Measurements from ENCODE around the gene PTGER3. TPM values are rescaled to one million over a fixed set of nuclear protein-coding genes. Genes with fewer than 3 reads are reported as not detected.

Gene PTGER3
- total RNA-seq, 1 experiment from 2014 or later = not detected

- H3K4me3 ChIP-seq (ENCODE audit: low read depth, low read length) = peak overlapping the region; percentile 27
- H3K4me1 ChIP-seq = no peaks in the 10 kb centered on the region
- H3K9me3 ChIP-seq = no peaks in the 10 kb centered on the region
- Mint-ChIP-seq H3K4me1 (ENCODE audit: low read depth, unreplicated experiment) (no peaks in the 10 kb centered on the region), H3K36me3 (ENCODE audit: insufficient read depth, unreplicated experiment) (peaks cover 7% of the 10 kb centered on the region), H3K9me3 (ENCODE audit: unreplicated experiment) (no peaks in the 10 kb centered on the region), H3K27me3 (ENCODE audit: insufficient read depth, unreplicated experiment) (no peaks in the 10 kb centered on the region), H3K27ac (ENCODE audit: unreplicated experiment) (peak overlapping the region; percentile 99), H3K4me3 (ENCODE audit: unreplicated experiment) (peak overlapping the region; percentile 75)
- no peaks in the 10 kb centered on the region for H3K36me3 ChIP-seq (ENCODE audit: control insufficient read depth, insufficient read depth, low read length)
- no peak for TF ChIP-seq CTCF (IDR thresholded peaks at IDR 0.05; ENCODE audit: insufficient read depth in 1 of 2, low read depth in 1 of 2, low read length in 1 of 2, severe bottlenecking in 1 of 2, unreplicated experiment in 1 of 2)
- DNase-seq = peak; percentile 2 to 31
- POLR2A ChIA-PET = no interaction called here
- intact Hi-C loops (cut with micrococcal nuclease; ENCODE audit: unreplicated experiment) = no loop called here
- H3K27me3 ChIP-seq (replicated peaks; ENCODE audit: control insufficient read depth, insufficient read depth, low read length) = no peaks in the 10 kb centered on the region
- BruUV-seq (replicated peaks) = TSS peak; percentile 94
- CTCF ChIA-PET = no interaction called here
These were observed 34.1 kb upstream of the PTGER3 start for GRCh38 chr1:71081697-71082080.

DNA sequence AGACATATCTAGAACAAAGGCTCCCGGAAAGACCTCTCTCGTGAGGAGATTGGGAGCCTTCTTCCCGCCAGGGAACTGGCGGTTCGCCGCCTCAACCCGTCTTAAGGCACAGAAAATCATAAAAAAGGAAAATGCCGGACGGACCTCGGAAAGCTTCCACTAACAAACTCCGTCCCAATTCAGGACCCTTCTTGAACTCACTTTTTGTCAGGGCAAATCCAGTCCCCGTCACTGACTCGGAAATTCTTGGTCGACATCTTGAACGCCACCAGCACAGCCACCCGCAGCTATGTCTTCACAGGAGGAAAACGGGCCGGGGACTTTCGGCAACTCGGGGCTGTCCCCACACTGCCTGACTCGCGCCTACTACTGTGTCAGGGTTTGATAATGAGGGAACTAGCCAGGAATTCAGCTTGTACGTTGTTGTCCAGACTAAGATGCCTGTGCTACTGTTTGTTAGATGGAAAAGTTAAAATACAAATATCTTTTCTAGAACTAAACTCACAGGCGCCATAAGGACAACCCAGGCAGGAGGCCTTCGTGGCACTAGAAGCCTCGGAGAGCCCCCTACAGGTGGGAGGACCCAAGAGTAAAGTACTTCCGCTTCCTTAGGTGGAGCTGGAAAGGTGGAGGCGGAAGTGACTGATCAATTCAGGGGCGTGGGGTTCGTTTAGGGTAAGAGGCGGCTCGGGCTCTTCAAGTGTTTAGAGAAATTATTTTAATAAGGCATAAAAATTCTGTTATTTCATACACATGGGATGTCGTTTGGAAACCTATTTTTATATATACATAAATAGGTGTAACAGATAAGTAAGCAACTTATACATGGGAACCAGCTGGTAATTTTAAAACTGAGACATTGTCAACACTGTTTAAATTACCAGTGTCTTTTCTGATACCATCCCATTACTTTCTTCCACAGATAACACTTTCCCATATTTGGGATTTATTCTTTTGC, 33.4 kb upstream of the PTGER3 start, which contains the start of gene ZRANB2:
Gene ZRANB2, minus strand, starts transcription at position 297 of the 958 bp plus-strand sequence. Its CDS starts 40 bp downstream, at position 257.
- POLR2A ChIA-PET = interaction anchor here (1.2 kb wide), 1 partner anchor 670 kb away, joined by 3 read pairs; the partner anchor contains the start of gene CTH
- Histone ChIP-seq H3K4me3 (ENCODE audit: low read depth, low read length) (peak within 1 kb of the TSS; percentile 65), H3K36me3 (ENCODE audit: control insufficient read depth, insufficient read depth, low read length) (no peaks in the 10 kb centered on the region), H3K4me1 (no peaks in the 10 kb centered on the region), H3K9me3 (no peaks in the 10 kb centered on the region), H3K27me3 (replicated peaks; ENCODE audit: control insufficient read depth, insufficient read depth, low read length) (no peaks in the 10 kb centered on the region)
- peak in 1 of 2 experiments; percentile 60 for TF ChIP-seq CTCF (IDR thresholded peaks at IDR 0.05; ENCODE audit: insufficient read depth in 1 of 2, low read depth in 1 of 2, low read length in 1 of 2, severe bottlenecking in 1 of 2, unreplicated experiment in 1 of 2)
- H3K27me3 Mint-ChIP-seq (ENCODE audit: insufficient read depth, unreplicated experiment) = no peaks in the 10 kb centered on the region
- H3K36me3 Mint-ChIP-seq (ENCODE audit: insufficient read depth, unreplicated experiment) = peaks cover 11% of the 10 kb centered on the region
- intact Hi-C loops (cut with micrococcal nuclease; ENCODE audit: unreplicated experiment) = no loop called here
- DNase-seq = peak; percentile 87 to 92
- H3K27ac Mint-ChIP-seq (ENCODE audit: unreplicated experiment) = peak within 1 kb of the TSS; percentile 99
- no peaks in the 10 kb centered on the region for H3K4me1 Mint-ChIP-seq (ENCODE audit: low read depth, unreplicated experiment)
- CTCF ChIA-PET = interaction anchor here (0.6 kb wide), 1 partner anchor 463 kb away, joined by 4 read pairs; no protein-coding TSS in a partner anchor
- no TSS peak for BruUV-seq (replicated peaks)
- peak within 1 kb of the TSS; percentile 75 for H3K4me3 Mint-ChIP-seq (ENCODE audit: unreplicated experiment)
- H3K9me3 Mint-ChIP-seq (ENCODE audit: unreplicated experiment) = no peaks in the 10 kb centered on the region

GRCh38 chr1:71080230-71080738, 32.7 kb upstream of the PTGER3 start:
- TSS peak; percentile 57 for BruUV-seq (replicated peaks)
- Mint-ChIP-seq H3K4me1 (ENCODE audit: low read depth, unreplicated experiment) (no peaks in the 10 kb centered on the region), H3K27ac (ENCODE audit: unreplicated experiment) (peak overlapping the region; percentile 99), H3K9me3 (ENCODE audit: unreplicated experiment) (no peaks in the 10 kb centered on the region), H3K4me3 (ENCODE audit: unreplicated experiment) (peak overlapping the region; percentile 75), H3K27me3 (ENCODE audit: insufficient read depth, unreplicated experiment) (no peaks in the 10 kb centered on the region), H3K36me3 (ENCODE audit: insufficient read depth, unreplicated experiment) (peaks cover 19% of the 10 kb centered on the region)
- DNase-seq = no peak
- ChIA-PET CTCF (interaction anchor here (0.6 kb wide), 1 partner anchor 462 kb away, joined by 4 read pairs; no protein-coding TSS in a partner anchor), POLR2A (interaction anchor here (1.2 kb wide), 1 partner anchor 670 kb away, joined by 3 read pairs; the partner anchor contains the start of gene CTH)
- Histone ChIP-seq H3K4me1 (no peaks in the 10 kb centered on the region), H3K4me3 (ENCODE audit: low read depth, low read length) (peak overlapping the region; percentile 65), H3K27me3 (replicated peaks; ENCODE audit: control insufficient read depth, insufficient read depth, low read length) (no peaks in the 10 kb centered on the region), H3K9me3 (no peaks in the 10 kb centered on the region), H3K36me3 (ENCODE audit: control insufficient read depth, insufficient read depth, low read length) (no peaks in the 10 kb centered on the region)
- intact Hi-C loops (cut with micrococcal nuclease; ENCODE audit: unreplicated experiment) = no loop called here
- TF ChIP-seq CTCF (IDR thresholded peaks at IDR 0.05; ENCODE audit: insufficient read depth in 1 of 2, low read depth in 1 of 2, low read length in 1 of 2, severe bottlenecking in 1 of 2, unreplicated experiment in 1 of 2) = no peak
